NCI-H2171 (cell line): Measurements from ENCODE around the gene ENPP1.
"Not testable (repeated sequence)": the region's sequence is repeated elsewhere in the genome, so short reads cannot be mapped to it uniquely, and the experiment has no call there.

Source experiments
- DNase-seq: peaks from one replicate; lab custom pipeline; 2025; lab: John Stamatoyannopoulos, UW

Gene ENPP1

GRCh38 chr6:131831392-131831791 lies 23.6 kb downstream of the ENPP1 start:
- no peak for DNase-seq

- no peak for DNase-seq
Observed at GRCh38 chr6:131831886-131832285, 24.1 kb downstream of the ENPP1 start.

GRCh38 chr6:131832363-131832762 lies 24.5 kb downstream of the ENPP1 start:
- no peak for DNase-seq

GRCh38 chr6:131838051-131838450 lies 30.2 kb downstream of the ENPP1 start:
- DNase-seq, result no peak

- no peak for DNase-seq
Observed at GRCh38 chr6:131839388-131839787, 31.6 kb downstream of the ENPP1 start.

- DNase-seq, result no peak
Observed at GRCh38 chr6:131840441-131840840, 32.6 kb downstream of the ENPP1 start.

GRCh38 chr6:131840936-131841583 lies 33.2 kb downstream of the ENPP1 start:
- no peak for DNase-seq

- DNase-seq, result no peak
Observed at GRCh38 chr6:131843768-131844167, 35.9 kb downstream of the ENPP1 start.

GRCh38 chr6:131844243-131844841 lies 36.5 kb downstream of the ENPP1 start:
- DNase-seq, result no peak

GRCh38 chr6:131846023-131846663 lies 38.3 kb downstream of the ENPP1 start:
- no peak for DNase-seq

GRCh38 chr6:131846905-131847304 lies 39.1 kb downstream of the ENPP1 start:
- no peak for DNase-seq

- no peak for DNase-seq
Observed at GRCh38 chr6:131849799-131850198, 42.0 kb downstream of the ENPP1 start.

- DNase-seq, result no peak
Observed at GRCh38 chr6:131851049-131851769, 43.4 kb downstream of the ENPP1 start.

GRCh38 chr6:131852200-131852599 lies 44.4 kb downstream of the ENPP1 start:
- DNase-seq, result no peak

- no peak for DNase-seq
Observed at GRCh38 chr6:131854803-131855202, 47.0 kb downstream of the ENPP1 start.

- no peak for DNase-seq
Observed at GRCh38 chr6:131858765-131859415, 51.1 kb downstream of the ENPP1 start.

- not testable (repeated sequence) for DNase-seq
Observed at GRCh38 chr6:131859658-131860057, 51.8 kb downstream of the ENPP1 start.

- no peak for DNase-seq
Observed at GRCh38 chr6:131861381-131861780, 53.6 kb downstream of the ENPP1 start.

GRCh38 chr6:131862476-131862875 lies 54.7 kb downstream of the ENPP1 start:
- no peak for DNase-seq

GRCh38 chr6:131867744-131868143 lies 59.9 kb downstream of the ENPP1 start:
- DNase-seq, result no peak

GRCh38 chr6:131868836-131869235 lies 61.0 kb downstream of the ENPP1 start:
- no peak for DNase-seq

GRCh38 chr6:131875647-131876046 lies 67.8 kb downstream of the ENPP1 start:
- DNase-seq, result no peak
